H1 (cell line): ENCODE results near the gene PLXNA4.

Source experiments
- ASH2L ChIP-seq: fragments of 200-600, 300-600 bp; sonication (generic); IDR thresholded peaks from one replicate; pipeline ENCODE4 v1.7.1; 2017; ENCODE audit warnings: low read length
- CEBPB ChIP-seq: IDR thresholded peaks from 2 replicates; pipeline ENCODE4 v1.6.1; 2012; ENCODE audit warnings: low read depth, low read length
- CREB1 ChIP-seq: IDR thresholded peaks from 2 replicates; pipeline ENCODE4 v1.6.1; 2012; ENCODE audit warnings: inconsistent platforms
- CTCF ChIP-seq, 3 experiments: IDR thresholded peaks; 1 replicate in 2 of 3; 2 replicates in 1 of 3; pipeline versions ENCODE4 v1.5.1 to v1.6.1; 2011; ENCODE audit warnings: low read length in 3 of 3, mild to moderate bottlenecking in 3 of 3, inconsistent platforms in 2 of 3, low read depth in 1 of 3, moderate library complexity in 1 of 3; ENCODE audit not compliant: insufficient read depth in 1 of 3; ENCODE audit errors: control extremely low read depth in 1 of 3
- EP300 ChIP-seq, 2 experiments: IDR thresholded peaks; 1 replicate in 1 of 2; 2 replicates in 1 of 2; pipeline ENCODE4 v1.6.1; 2011 to 2012; ENCODE audit warnings: low read depth in 2 of 2, low read length in 2 of 2, mild to moderate bottlenecking in 2 of 2, borderline replicate concordance in 1 of 2, inconsistent platforms in 1 of 2, moderate library complexity in 1 of 2
- POLR2A ChIP-seq, 2 experiments: IDR thresholded peaks; 1 replicate in 1 of 2; 2 replicates in 1 of 2; pipeline ENCODE4 v1.6.1; 2011; ENCODE audit warnings: low read depth in 2 of 2, low read length in 2 of 2, mild to moderate bottlenecking in 2 of 2; ENCODE audit errors: control extremely low read depth in 1 of 2
- USF2 ChIP-seq: IDR thresholded peaks from 2 replicates; pipeline ENCODE4 v1.6.1; 2011; ENCODE audit warnings: low read length, improper control_type of control experiment
- TF ChIP-seq, protein P1 (sequence below): IDR thresholded peaks from 2 replicates; pipeline ENCODE4 v1.6.1; 2012; ENCODE audit warnings: low read length, inconsistent platforms

- peak; percentile 91 for TF ChIP-seq ASH2L
- TF ChIP-seq, protein P1, sequence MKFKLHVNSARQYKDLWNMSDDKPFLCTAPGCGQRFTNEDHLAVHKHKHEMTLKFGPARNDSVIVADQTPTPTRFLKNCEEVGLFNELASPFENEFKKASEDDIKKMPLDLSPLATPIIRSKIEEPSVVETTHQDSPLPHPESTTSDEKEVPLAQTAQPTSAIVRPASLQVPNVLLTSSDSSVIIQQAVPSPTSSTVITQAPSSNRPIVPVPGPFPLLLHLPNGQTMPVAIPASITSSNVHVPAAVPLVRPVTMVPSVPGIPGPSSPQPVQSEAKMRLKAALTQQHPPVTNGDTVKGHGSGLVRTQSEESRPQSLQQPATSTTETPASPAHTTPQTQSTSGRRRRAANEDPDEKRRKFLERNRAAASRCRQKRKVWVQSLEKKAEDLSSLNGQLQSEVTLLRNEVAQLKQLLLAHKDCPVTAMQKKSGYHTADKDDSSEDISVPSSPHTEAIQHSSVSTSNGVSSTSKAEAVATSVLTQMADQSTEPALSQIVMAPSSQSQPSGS: no peak; the same call in 1 of the 2 replicates
- peak in 1 of 2 experiments; percentile 48; a peak in 1 of 3 replicates for TF ChIP-seq POLR2A (IDR thresholded peaks at IDR 0.05; ENCODE audit: control extremely low read depth in 1 of 2, low read depth in 2 of 2, low read length in 2 of 2)
- TF ChIP-seq CTCF (IDR thresholded peaks at IDR 0.05; ENCODE audit: control extremely low read depth in 1 of 3, insufficient read depth in 1 of 3, low read depth in 1 of 3, low read length in 3 of 3): no peak
- TF ChIP-seq USF2: no peak
- no peak for TF ChIP-seq CEBPB
- peak in 1 of 2 experiments; percentile 84; a peak in 1 of 3 replicates for TF ChIP-seq EP300 (IDR thresholded peaks at IDR 0.05; ENCODE audit: borderline replicate concordance in 1 of 2, low read depth in 2 of 2, low read length in 2 of 2)
- no peak for TF ChIP-seq CREB1
Observed at GRCh38 chr7:132187869-132188789, 388.1 kb downstream of the PLXNA4 start.
